ENCODE measurements around the gene IL1RAPL1. TPM values are rescaled to one million over a fixed set of nuclear protein-coding genes. Genes with fewer than 3 reads are reported as not detected.

Gene IL1RAPL1
- total and polyA plus RNA-seq, 2 experiments from 2014 or later = 0.18 to 0.49 TPM

DNA sequence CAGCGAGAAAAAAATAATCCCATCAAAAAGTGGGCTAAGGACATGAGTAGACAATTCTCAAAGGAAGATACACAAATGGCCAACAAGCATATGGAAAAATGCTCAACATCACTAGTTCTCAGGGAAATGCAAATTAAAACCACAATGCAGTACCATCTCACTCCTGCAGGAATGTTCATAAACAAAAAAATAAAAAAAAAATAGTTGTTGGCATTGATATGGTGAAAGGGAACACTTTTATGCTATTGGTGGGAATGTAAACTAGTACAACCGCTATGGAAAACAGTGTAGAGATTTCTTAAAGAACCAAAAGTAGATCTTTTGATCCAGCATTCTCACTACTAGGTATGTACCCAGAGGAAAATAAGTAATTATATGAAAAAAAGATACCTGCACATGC, 1119.8 kb downstream of the IL1RAPL1 start (continued):
- TF ChIP-seq, protein P1, sequence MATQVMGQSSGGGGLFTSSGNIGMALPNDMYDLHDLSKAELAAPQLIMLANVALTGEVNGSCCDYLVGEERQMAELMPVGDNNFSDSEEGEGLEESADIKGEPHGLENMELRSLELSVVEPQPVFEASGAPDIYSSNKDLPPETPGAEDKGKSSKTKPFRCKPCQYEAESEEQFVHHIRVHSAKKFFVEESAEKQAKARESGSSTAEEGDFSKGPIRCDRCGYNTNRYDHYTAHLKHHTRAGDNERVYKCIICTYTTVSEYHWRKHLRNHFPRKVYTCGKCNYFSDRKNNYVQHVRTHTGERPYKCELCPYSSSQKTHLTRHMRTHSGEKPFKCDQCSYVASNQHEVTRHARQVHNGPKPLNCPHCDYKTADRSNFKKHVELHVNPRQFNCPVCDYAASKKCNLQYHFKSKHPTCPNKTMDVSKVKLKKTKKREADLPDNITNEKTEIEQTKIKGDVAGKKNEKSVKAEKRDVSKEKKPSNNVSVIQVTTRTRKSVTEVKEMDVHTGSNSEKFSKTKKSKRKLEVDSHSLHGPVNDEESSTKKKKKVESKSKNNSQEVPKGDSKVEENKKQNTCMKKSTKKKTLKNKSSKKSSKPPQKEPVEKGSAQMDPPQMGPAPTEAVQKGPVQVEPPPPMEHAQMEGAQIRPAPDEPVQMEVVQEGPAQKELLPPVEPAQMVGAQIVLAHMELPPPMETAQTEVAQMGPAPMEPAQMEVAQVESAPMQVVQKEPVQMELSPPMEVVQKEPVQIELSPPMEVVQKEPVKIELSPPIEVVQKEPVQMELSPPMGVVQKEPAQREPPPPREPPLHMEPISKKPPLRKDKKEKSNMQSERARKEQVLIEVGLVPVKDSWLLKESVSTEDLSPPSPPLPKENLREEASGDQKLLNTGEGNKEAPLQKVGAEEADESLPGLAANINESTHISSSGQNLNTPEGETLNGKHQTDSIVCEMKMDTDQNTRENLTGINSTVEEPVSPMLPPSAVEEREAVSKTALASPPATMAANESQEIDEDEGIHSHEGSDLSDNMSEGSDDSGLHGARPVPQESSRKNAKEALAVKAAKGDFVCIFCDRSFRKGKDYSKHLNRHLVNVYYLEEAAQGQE (IDR thresholded peaks at IDR 0.05; ENCODE audit: unreplicated experiment) = no peak
- TF ChIP-seq, protein P2, sequence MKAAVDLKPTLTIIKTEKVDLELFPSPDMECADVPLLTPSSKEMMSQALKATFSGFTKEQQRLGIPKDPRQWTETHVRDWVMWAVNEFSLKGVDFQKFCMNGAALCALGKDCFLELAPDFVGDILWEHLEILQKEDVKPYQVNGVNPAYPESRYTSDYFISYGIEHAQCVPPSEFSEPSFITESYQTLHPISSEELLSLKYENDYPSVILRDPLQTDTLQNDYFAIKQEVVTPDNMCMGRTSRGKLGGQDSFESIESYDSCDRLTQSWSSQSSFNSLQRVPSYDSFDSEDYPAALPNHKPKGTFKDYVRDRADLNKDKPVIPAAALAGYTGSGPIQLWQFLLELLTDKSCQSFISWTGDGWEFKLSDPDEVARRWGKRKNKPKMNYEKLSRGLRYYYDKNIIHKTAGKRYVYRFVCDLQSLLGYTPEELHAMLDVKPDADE (IDR thresholded peaks at IDR 0.05) = no peak
- TF ChIP-seq JUNB (IDR thresholded peaks at IDR 0.05; ENCODE audit: unreplicated experiment) = no peak

DNA sequence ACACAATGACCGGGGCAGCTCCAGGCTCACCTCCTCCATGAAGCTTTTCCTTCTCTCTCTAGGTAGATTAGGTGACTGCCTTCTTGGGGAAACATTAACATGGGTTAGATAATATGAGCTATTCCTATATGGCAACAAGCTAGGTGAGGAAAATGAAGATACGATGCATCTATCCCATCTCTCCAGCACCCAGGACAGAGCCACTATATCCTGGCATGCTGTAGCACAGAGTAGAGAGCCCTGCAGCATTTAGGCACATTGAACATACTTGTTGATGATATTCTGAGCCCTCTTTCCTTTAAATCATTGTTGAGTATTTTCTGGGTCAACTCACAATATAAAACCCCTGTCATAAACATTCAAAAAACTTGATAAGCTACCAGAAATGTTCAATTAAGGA, 1133.9 kb downstream of the IL1RAPL1 start:
- no peak overlapping the region for H3K27ac ChIP-seq (ENCODE audit: low read depth)
- no peaks in the 10 kb centered on the region; the same call in 2 of the 3 replicates for H3K9me3 Mint-ChIP-seq
- no peak overlapping the region for H3K4me2 ChIP-seq
- H3K4me1 Mint-ChIP-seq = no peaks in the 10 kb centered on the region
- H3K36me3 ChIP-seq (ENCODE audit: insufficient read depth) = no peaks in the 10 kb centered on the region
- H3K4me3 ChIP-seq = no peak overlapping the region
- H3K4me3 Mint-ChIP-seq = no peak overlapping the region
- no peaks in the 10 kb centered on the region for H3F3A ChIP-seq (replicated peaks; ENCODE audit: low read depth)
- H3K27me3 ChIP-seq (ENCODE audit: insufficient read depth) = no peaks in the 10 kb centered on the region
- H3K27ac Mint-ChIP-seq = no peak overlapping the region
- DNase-seq (ENCODE audit: low spot score) (no peak), ATAC-seq (no peak)
- H3K9me2 ChIP-seq (ENCODE audit: insufficient read depth) = no peaks in the 10 kb centered on the region
- TF ChIP-seq, protein P2 (IDR thresholded peaks at IDR 0.05) = no peak
- TF ChIP-seq, protein P1 (IDR thresholded peaks at IDR 0.05; ENCODE audit: unreplicated experiment) = peak; percentile 25
- no peak for TF ChIP-seq EZH2 (IDR thresholded peaks at IDR 0.05; ENCODE audit: low read depth, unreplicated experiment)
- no peak overlapping the region for H2AFZ ChIP-seq
- no peaks in the 10 kb centered on the region for H3K4me1 ChIP-seq (ENCODE audit: insufficient read depth)
- no peaks in the 10 kb centered on the region for H4K20me1 ChIP-seq (replicated peaks; ENCODE audit: insufficient read depth)
- no peaks in the 10 kb centered on the region for H3K27me3 Mint-ChIP-seq (ENCODE audit: insufficient read depth, low read depth, poor library complexity)
- no peaks in the 10 kb centered on the region for H3K36me3 Mint-ChIP-seq (ENCODE audit: low read depth)
- no peaks in the 10 kb centered on the region for H3K79me2 ChIP-seq (replicated peaks; ENCODE audit: insufficient read depth)

Data from GM23338 (cell line).